Measurements from ENCODE around the gene PRRC2B.
A peak's percentile ranks its signal among the peaks of the same experiment; 100 is the strongest.
"Not testable (repeated sequence)": the region's sequence is repeated elsewhere in the genome, so short reads cannot be mapped to it uniquely, and the experiment has no call there.

Gene PRRC2B

GRCh38 chr9:131386281-131386680 is 7.6 kb upstream of the PRRC2B start:
- no peak for DNase-seq

- no peak for DNase-seq
Measured at GRCh38 chr9:131387394-131387793, 6.5 kb upstream of the PRRC2B start.

- DNase-seq: no peak
Measured at GRCh38 chr9:131391020-131391419, 2.9 kb upstream of the PRRC2B start.

GRCh38 chr9:131391504-131391903 is 2.4 kb upstream of the PRRC2B start:
- DNase-seq: no peak

GRCh38 chr9:131394464-131395156 is 724 bp downstream of the PRRC2B start:
- DNase-seq: peak in 17 of 51 donors; percentile 24 to 64 (median 34)

- peak in 3 of 51 donors; percentile 12 to 64 (median 47) for DNase-seq
Measured at GRCh38 chr9:131395157-131396098, 1.5 kb downstream of the PRRC2B start.

- DNase-seq: not testable (repeated sequence)
Measured at GRCh38 chr9:131396099-131396479, 2.2 kb downstream of the PRRC2B start.

- peak in 1 of 51 donors; percentile 20 for DNase-seq
Measured at GRCh38 chr9:131396626-131397025, 2.7 kb downstream of the PRRC2B start.

GRCh38 chr9:131397100-131397790 is 3.4 kb downstream of the PRRC2B start:
- DNase-seq: peak in 1 of 51 donors; percentile 11

- no peak for DNase-seq
Measured at GRCh38 chr9:131398204-131398603, 4.3 kb downstream of the PRRC2B start.

- no peak for DNase-seq
Measured at GRCh38 chr9:131399972-131400371, 6.1 kb downstream of the PRRC2B start.

GRCh38 chr9:131400627-131401026 is 6.7 kb downstream of the PRRC2B start:
- DNase-seq: no peak

- DNase-seq: peak in 2 of 51 donors; percentile 10 to 53
Measured at GRCh38 chr9:131402073-131402472, 8.2 kb downstream of the PRRC2B start.

- DNase-seq: peak in 44 of 51 donors; percentile 27 to 91 (median 70)
Measured at GRCh38 chr9:131402738-131403492, 9.0 kb downstream of the PRRC2B start.

GRCh38 chr9:131403493-131403773 is 9.5 kb downstream of the PRRC2B start:
- DNase-seq: no peak

GRCh38 chr9:131404581-131404980 is 10.7 kb downstream of the PRRC2B start:
- peak in 1 of 51 donors; percentile 75 for DNase-seq

GRCh38 chr9:131404987-131405386 is 11.1 kb downstream of the PRRC2B start:
- peak in 9 of 51 donors; percentile 14 to 74 (median 28) for DNase-seq

- peak in 3 of 51 donors; percentile 26 to 60 (median 60) for DNase-seq
Measured at GRCh38 chr9:131405428-131405827, 11.5 kb downstream of the PRRC2B start.

- DNase-seq: no peak
Measured at GRCh38 chr9:131405858-131406537, 12.1 kb downstream of the PRRC2B start.

GRCh38 chr9:131406563-131407436 is 12.9 kb downstream of the PRRC2B start:
- DNase-seq: peak in 1 of 51 donors; percentile 30

Measured in hypothalamus (tissue), 51 donors.